Measurements from ENCODE around the gene ZBTB16. TPM values are rescaled to one million over a fixed set of nuclear protein-coding genes. Genes with fewer than 3 reads are reported as not detected.

The ZBTB16 gene
- total RNA-seq, 2 experiments from 2014 or later: 19.1 to 20.6 TPM

DNA sequence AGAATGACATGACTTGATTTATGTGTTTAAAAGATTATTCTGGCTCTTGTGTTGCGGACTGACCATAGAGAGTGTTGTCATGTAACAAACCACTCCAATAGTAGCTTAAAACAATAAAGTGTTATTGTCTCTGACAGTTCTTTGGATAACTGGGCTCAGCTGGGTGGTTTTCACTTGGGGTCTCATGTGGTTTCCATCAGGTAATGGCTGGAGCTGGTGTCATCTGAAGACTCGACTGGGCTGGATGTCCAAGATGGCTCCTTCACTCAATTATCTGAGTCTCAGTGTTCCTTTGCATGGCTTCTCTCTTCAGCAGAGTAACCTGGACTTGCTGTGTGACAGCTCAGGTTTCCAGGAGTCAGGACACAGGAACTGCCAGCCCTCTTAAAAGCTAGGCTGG lies 132.4 kb downstream of the ZBTB16 start:
- TF ChIP-seq CTCF (IDR thresholded peaks at IDR 0.05): no peak
- H3K36me3 ChIP-seq (ENCODE audit: insufficient read depth, low read length): no peaks in the 10 kb centered on the region
- H3K27ac Mint-ChIP-seq: no peak overlapping the region
- DNase-seq: no peak
- no peak for ATAC-seq (ENCODE audit: poor library complexity)
- no peaks in the 10 kb centered on the region for H3K27me3 ChIP-seq (ENCODE audit: control insufficient read depth in 1 of 2, insufficient read depth in 2 of 2, low read length in 2 of 2)
- H3K4me3 ChIP-seq (ENCODE audit: low read length): no peak overlapping the region
- peaks cover 7% of the 10 kb centered on the region for H3K9me3 Mint-ChIP-seq
- H3K4me1 ChIP-seq (ENCODE audit: insufficient read depth, low read length): peaks cover 27% of the 10 kb centered on the region
- no peaks in the 10 kb centered on the region for H3K27me3 Mint-ChIP-seq
- ChIA-PET CTCF (no interaction called here), POLR2A (interaction anchor here (1.2 to 3.5 kb wide), 5 partner anchors 8 to 32 kb away, joined by 3 to 31 read pairs (median 19); no protein-coding TSS in a partner anchor)
- intact Hi-C loops (cut with DNase I, micrococcal nuclease): no loop called here
- no peak overlapping the region for H3K4me3 Mint-ChIP-seq
- no peak overlapping the region for H3K27ac ChIP-seq (ENCODE audit: low read depth in 1 of 2, low read length in 2 of 2)
- no peaks in the 10 kb centered on the region for H3K36me3 Mint-ChIP-seq (ENCODE audit: low read depth)
- peaks cover 3 to 5% of the 10 kb centered on the region in 2 experiments for H3K9me3 ChIP-seq (ENCODE audit: control insufficient read depth in 1 of 2, insufficient read depth in 1 of 2, low read length in 2 of 2)
- peaks cover 55% of the 10 kb centered on the region for H3K4me1 Mint-ChIP-seq (ENCODE audit: low read depth)

DNA sequence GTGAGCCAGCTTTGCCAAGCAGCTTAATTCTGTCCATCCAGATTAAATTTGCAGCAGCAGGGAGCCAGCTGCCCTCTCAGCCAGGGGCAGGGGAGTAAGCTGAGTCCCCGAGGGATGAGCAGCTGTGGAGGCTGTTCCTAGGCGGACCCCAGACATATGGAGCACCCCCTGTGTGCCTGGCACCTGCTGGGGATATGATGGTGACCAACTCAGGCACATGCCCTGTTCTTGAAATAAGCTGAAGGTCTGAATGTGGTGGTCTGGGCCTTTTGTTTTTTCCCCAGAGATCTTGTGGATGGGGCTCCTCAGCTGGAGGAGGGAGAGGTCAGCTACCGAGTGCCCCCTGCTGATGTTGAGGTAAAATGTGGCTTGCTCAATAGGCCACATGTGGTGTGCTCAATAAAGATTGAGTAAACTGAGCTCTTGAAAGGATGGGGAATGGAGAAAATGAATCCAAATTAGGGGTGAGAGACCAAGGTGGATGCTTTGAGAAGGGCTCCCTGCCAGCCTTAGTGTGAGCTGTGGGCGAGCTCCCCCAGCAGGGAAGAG lies 133.4 kb downstream of the ZBTB16 start:
- Histone ChIP-seq H3K4me1 (ENCODE audit: insufficient read depth, low read length) (peaks cover 19% of the 10 kb centered on the region), H3K9me3 (ENCODE audit: control insufficient read depth in 1 of 2, insufficient read depth in 1 of 2, low read length in 2 of 2) (peaks cover 3 to 5% of the 10 kb centered on the region in 2 experiments), H3K4me3 (ENCODE audit: low read length) (no peak overlapping the region), H3K27ac (ENCODE audit: low read depth in 1 of 2, low read length in 2 of 2) (no peak overlapping the region), H3K27me3 (ENCODE audit: control insufficient read depth in 1 of 2, insufficient read depth in 2 of 2, low read length in 2 of 2) (no peaks in the 10 kb centered on the region), H3K36me3 (ENCODE audit: insufficient read depth, low read length) (no peaks in the 10 kb centered on the region)
- intact Hi-C loops (cut with DNase I, micrococcal nuclease): loop anchor here in 1 of 2 experiments (1.0 kb wide), 1 partner anchor 297 kb away; no protein-coding TSS in a partner anchor
- H3K4me3 Mint-ChIP-seq: no peak overlapping the region
- TF ChIP-seq CTCF (IDR thresholded peaks at IDR 0.05): no peak
- peak in 2 of 14 experiments; percentile 26 to 27 for DNase-seq
- ATAC-seq (ENCODE audit: poor library complexity): no peak
- no peaks in the 10 kb centered on the region for H3K36me3 Mint-ChIP-seq (ENCODE audit: low read depth)
- H3K4me1 Mint-ChIP-seq (ENCODE audit: low read depth): peaks cover 47% of the 10 kb centered on the region
- H3K27ac Mint-ChIP-seq: no peak overlapping the region
- ChIA-PET POLR2A (interaction anchor here (1.3 to 3.5 kb wide), 5 partner anchors 9 to 33 kb away, joined by 4 to 31 read pairs (median 19); no protein-coding TSS in a partner anchor), CTCF (interaction anchor here (1.0 to 1.5 kb wide), 2 partner anchors 68 to 157 kb away, joined by 3 to 5 read pairs; no protein-coding TSS in a partner anchor)
- no peaks in the 10 kb centered on the region for H3K27me3 Mint-ChIP-seq
- peaks cover 7% of the 10 kb centered on the region for H3K9me3 Mint-ChIP-seq

DNA sequence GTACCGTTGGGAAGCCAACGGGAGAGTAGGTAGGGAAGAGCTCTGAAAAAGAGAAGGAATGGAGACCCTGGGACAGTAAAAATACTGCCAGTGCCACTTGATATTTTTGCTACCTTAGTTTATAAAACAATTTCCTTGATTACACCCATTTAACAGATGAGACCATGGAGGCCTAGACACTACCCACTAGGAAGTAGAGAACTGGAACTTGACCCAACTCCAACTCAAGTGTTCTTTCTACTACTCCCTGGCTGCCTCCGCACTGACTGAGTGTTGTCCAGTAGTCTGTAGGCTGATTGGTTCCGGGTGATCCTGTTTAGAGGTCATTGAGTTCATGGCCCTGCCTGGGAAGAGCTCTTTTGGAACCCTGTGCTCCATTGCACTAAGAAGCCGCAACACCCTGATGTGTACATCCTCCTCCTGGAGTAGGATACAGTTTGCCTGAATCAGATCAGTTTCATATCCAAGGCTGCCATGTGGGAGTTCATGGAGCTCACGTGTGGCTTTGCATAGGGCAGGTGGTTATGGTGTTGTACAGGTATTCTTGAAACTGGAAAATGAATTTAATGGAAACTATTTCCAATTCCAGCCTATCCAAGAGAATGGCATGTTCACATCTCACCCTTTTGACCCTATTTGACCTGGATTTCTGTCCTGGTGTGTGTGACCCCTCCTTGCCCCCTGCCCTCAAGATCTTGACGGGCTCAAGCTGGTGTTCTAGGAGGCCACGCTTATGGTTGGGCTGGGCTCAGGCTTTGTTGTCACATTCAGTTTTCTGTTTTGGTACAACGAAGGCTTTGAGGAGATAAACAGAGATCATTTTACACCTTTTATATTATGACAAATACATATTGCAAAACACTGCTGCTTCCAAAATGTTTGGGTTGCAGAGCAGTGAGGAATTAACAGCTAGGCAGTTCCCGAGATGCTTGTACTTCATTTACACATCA lies 134.5 kb downstream of the ZBTB16 start:
- no peak overlapping the region for H3K4me3 ChIP-seq (ENCODE audit: low read length)
- intact Hi-C loops (cut with DNase I, micrococcal nuclease): loop anchor here in 1 of 2 experiments (1.0 to 2.0 kb wide), 2 partner anchors 199 to 298 kb away; no protein-coding TSS in a partner anchor
- peaks cover 7% of the 10 kb centered on the region for H3K9me3 Mint-ChIP-seq
- H3K27me3 Mint-ChIP-seq: no peaks in the 10 kb centered on the region
- H3K36me3 ChIP-seq (ENCODE audit: insufficient read depth, low read length): no peaks in the 10 kb centered on the region
- no peaks in the 10 kb centered on the region for H3K36me3 Mint-ChIP-seq (ENCODE audit: low read depth)
- DNase-seq: no peak
- no peaks in the 10 kb centered on the region for H3K27me3 ChIP-seq (ENCODE audit: control insufficient read depth in 1 of 2, insufficient read depth in 2 of 2, low read length in 2 of 2)
- H3K4me3 Mint-ChIP-seq: no peak overlapping the region
- H3K27ac Mint-ChIP-seq: no peak overlapping the region
- H3K4me1 ChIP-seq (ENCODE audit: insufficient read depth, low read length): peaks cover 19% of the 10 kb centered on the region
- no peak for ATAC-seq (ENCODE audit: poor library complexity)
- H3K4me1 Mint-ChIP-seq (ENCODE audit: low read depth): peaks cover 36% of the 10 kb centered on the region
- TF ChIP-seq CTCF (IDR thresholded peaks at IDR 0.05): no peak
- ChIA-PET CTCF (interaction anchor here (0.9 to 1.5 kb wide), 4 partner anchors 13 to 158 kb away, joined by 3 to 5 read pairs (median 3); no protein-coding TSS in a partner anchor), POLR2A (interaction anchor here (1.0 to 3.5 kb wide), 5 partner anchors 11 to 34 kb away, joined by 4 to 31 read pairs (median 19); no protein-coding TSS in a partner anchor)
- H3K9me3 ChIP-seq (ENCODE audit: control insufficient read depth in 1 of 2, insufficient read depth in 1 of 2, low read length in 2 of 2): peaks cover 3 to 5% of the 10 kb centered on the region in 2 experiments
- no peak overlapping the region for H3K27ac ChIP-seq (ENCODE audit: low read depth in 1 of 2, low read length in 2 of 2)
